AG09319 (cell line): Measurements from ENCODE around the gene SULT1A2.
"Not testable (repeated sequence)": the region's sequence is repeated elsewhere in the genome, so short reads cannot be mapped to it uniquely, and the experiment has no call there.

Experiments
- DNase-seq: peaks from one replicate; pipeline ENCODE4 v3.0.0-alpha.2; 2010; ENCODE audit warnings: low read depth; ENCODE audit errors: extremely low read depth
- CTCF ChIP-seq: IDR thresholded peaks from 2 replicates; pipeline ENCODE4 v1.5.1; 2011; ENCODE audit warnings: low read depth, mild to moderate bottlenecking, inconsistent platforms, low read length, moderate library complexity

The SULT1A2 gene

GRCh38 chr16:28596840-28597691 lies at the start of gene SULT1A2:
Gene SULT1A2, minus strand, starts transcription at chr16:28597050. Its CDS starts 1,120 bp downstream, at chr16:28595930.
- TF ChIP-seq CTCF: no peak
- no peak for DNase-seq

- DNase-seq: not testable (repeated sequence)
Observed at GRCh38 chr16:28639959-28640358, 43.1 kb upstream of the SULT1A2 start.

- not testable (repeated sequence) for DNase-seq
Observed at GRCh38 chr16:28638359-28638758, 41.5 kb upstream of the SULT1A2 start.

- not testable (repeated sequence) for DNase-seq
Observed at GRCh38 chr16:28637765-28638164, 40.9 kb upstream of the SULT1A2 start, which contains the start of gene NPIPB8. Gene NPIPB8, plus strand, starts transcription at chr16:28638065. Its CDS starts 296 bp downstream, at chr16:28638361.

- DNase-seq: not testable (repeated sequence)
Observed at GRCh38 chr16:28636093-28636823, 39.4 kb upstream of the SULT1A2 start.

- DNase-seq: not testable (repeated sequence)
Observed at GRCh38 chr16:28630905-28631304, 34.1 kb upstream of the SULT1A2 start.

- DNase-seq: no peak
- TF ChIP-seq CTCF: no peak
Observed at GRCh38 chr16:28623172-28623711, 26.4 kb upstream of the SULT1A2 start.

GRCh38 chr16:28622532-28623171 lies 25.8 kb upstream of the SULT1A2 start:
- DNase-seq: not testable (repeated sequence)

- no peak for DNase-seq
- no peak for TF ChIP-seq CTCF
Observed at GRCh38 chr16:28621481-28622155, 24.8 kb upstream of the SULT1A2 start.

GRCh38 chr16:28620316-28620715 lies 23.5 kb upstream of the SULT1A2 start:
- DNase-seq: not testable (repeated sequence)
